Measurements from ENCODE around the gene KLF16. TPM values are rescaled to one million over a fixed set of nuclear protein-coding genes. Genes with fewer than 3 reads are reported as not detected.

Gene KLF16
- total and polyA plus RNA-seq, 10 of the 15 experiments (the other 5 are each of a cell fraction or from before 2014, with no cell fraction given): 0.03 to 41.2 (median 2.6) TPM

DNA sequence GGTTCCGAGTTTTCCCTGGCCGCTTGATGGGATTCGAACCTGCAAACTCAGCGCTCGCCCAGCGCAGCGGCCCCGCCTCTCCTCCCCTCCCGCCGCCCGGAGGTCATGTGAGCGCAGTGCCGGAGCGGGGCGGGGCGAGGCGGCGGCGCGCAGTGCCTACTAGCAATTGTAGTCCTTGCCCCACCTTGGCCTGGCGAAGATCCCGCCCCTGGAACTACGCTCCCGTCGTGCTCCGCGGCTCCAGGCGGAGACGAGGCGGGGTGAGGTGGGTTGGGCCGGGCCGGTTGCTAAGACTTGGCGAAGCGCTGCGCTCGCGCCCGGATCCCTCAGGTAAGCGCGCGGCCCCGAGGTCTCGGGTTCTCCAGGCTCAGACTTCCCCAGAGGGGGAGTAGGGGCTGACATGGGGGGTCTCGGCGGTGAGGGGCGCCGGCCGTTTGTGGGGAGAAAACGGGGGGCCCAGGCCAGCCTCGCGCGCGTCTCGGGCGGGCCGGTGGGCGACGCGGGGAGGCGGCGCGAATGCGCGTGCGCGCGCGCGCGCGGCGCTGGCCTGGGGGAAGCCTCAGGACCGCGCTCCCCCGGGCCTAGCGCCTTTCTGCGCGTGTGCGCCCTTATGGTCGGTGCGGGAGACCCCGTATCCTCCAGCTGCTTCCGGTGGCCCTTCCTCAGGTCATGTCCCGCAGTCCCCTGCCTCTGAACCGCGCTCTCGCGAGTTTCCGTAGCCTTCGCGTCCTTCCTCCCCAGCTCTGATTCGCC lies 41.9 kb upstream of the KLF16 start, which contains the start of the genes ADAT3 and SCAMP4 (continued):
- no peak for TF ChIP-seq NFIC (IDR thresholded peaks at IDR 0.05; ENCODE audit: low read depth, low read length)
- TF ChIP-seq KDM1A (IDR thresholded peaks at IDR 0.05; ENCODE audit: borderline replicate concordance): no peak
- TF ChIP-seq NFYB (IDR thresholded peaks at IDR 0.05; ENCODE audit: insufficient read depth, low read depth, low read length): no peak
- TF ChIP-seq MEF2A (IDR thresholded peaks at IDR 0.05; ENCODE audit: insufficient read depth, low read depth, low read length): 0 out of 2 replicates have a peak, but pooled peaks have one; percentile 40
- TF ChIP-seq BHLHE40 (IDR thresholded peaks at IDR 0.05; ENCODE audit: borderline replicate concordance in 1 of 2, low read depth in 2 of 2, low read length in 1 of 2): peak; percentile 83 to 94
- peak; percentile 99 for TF ChIP-seq NR2F1 (conservative IDR thresholded peaks at IDR 0.05)
- TF ChIP-seq SMAD5 (IDR thresholded peaks at IDR 0.05; ENCODE audit: low read depth): no peak
- TF ChIP-seq PAX8 (IDR thresholded peaks at IDR 0.05): no peak
- TF ChIP-seq SUPT20H (IDR thresholded peaks at IDR 0.05; ENCODE audit: borderline replicate concordance, control insufficient read depth, low read depth, low read length): no peak
- TF ChIP-seq, protein P1, sequence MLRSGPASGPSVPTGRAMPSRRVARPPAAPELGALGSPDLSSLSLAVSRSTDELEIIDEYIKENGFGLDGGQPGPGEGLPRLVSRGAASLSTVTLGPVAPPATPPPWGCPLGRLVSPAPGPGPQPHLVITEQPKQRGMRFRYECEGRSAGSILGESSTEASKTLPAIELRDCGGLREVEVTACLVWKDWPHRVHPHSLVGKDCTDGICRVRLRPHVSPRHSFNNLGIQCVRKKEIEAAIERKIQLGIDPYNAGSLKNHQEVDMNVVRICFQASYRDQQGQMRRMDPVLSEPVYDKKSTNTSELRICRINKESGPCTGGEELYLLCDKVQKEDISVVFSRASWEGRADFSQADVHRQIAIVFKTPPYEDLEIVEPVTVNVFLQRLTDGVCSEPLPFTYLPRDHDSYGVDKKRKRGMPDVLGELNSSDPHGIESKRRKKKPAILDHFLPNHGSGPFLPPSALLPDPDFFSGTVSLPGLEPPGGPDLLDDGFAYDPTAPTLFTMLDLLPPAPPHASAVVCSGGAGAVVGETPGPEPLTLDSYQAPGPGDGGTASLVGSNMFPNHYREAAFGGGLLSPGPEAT (IDR thresholded peaks at IDR 0.05; ENCODE audit: low read depth): no peak
- TF ChIP-seq, protein P2, sequence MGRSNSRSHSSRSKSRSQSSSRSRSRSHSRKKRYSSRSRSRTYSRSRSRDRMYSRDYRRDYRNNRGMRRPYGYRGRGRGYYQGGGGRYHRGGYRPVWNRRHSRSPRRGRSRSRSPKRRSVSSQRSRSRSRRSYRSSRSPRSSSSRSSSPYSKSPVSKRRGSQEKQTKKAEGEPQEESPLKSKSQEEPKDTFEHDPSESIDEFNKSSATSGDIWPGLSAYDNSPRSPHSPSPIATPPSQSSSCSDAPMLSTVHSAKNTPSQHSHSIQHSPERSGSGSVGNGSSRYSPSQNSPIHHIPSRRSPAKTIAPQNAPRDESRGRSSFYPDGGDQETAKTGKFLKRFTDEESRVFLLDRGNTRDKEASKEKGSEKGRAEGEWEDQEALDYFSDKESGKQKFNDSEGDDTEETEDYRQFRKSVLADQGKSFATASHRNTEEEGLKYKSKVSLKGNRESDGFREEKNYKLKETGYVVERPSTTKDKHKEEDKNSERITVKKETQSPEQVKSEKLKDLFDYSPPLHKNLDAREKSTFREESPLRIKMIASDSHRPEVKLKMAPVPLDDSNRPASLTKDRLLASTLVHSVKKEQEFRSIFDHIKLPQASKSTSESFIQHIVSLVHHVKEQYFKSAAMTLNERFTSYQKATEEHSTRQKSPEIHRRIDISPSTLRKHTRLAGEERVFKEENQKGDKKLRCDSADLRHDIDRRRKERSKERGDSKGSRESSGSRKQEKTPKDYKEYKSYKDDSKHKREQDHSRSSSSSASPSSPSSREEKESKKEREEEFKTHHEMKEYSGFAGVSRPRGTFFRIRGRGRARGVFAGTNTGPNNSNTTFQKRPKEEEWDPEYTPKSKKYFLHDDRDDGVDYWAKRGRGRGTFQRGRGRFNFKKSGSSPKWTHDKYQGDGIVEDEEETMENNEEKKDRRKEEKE (IDR thresholded peaks at IDR 0.05): no peak
- TF ChIP-seq, protein P3, sequence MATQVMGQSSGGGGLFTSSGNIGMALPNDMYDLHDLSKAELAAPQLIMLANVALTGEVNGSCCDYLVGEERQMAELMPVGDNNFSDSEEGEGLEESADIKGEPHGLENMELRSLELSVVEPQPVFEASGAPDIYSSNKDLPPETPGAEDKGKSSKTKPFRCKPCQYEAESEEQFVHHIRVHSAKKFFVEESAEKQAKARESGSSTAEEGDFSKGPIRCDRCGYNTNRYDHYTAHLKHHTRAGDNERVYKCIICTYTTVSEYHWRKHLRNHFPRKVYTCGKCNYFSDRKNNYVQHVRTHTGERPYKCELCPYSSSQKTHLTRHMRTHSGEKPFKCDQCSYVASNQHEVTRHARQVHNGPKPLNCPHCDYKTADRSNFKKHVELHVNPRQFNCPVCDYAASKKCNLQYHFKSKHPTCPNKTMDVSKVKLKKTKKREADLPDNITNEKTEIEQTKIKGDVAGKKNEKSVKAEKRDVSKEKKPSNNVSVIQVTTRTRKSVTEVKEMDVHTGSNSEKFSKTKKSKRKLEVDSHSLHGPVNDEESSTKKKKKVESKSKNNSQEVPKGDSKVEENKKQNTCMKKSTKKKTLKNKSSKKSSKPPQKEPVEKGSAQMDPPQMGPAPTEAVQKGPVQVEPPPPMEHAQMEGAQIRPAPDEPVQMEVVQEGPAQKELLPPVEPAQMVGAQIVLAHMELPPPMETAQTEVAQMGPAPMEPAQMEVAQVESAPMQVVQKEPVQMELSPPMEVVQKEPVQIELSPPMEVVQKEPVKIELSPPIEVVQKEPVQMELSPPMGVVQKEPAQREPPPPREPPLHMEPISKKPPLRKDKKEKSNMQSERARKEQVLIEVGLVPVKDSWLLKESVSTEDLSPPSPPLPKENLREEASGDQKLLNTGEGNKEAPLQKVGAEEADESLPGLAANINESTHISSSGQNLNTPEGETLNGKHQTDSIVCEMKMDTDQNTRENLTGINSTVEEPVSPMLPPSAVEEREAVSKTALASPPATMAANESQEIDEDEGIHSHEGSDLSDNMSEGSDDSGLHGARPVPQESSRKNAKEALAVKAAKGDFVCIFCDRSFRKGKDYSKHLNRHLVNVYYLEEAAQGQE (IDR thresholded peaks at IDR 0.05; ENCODE audit: low read depth, low read length): no peak
- TF ChIP-seq, protein P4, sequence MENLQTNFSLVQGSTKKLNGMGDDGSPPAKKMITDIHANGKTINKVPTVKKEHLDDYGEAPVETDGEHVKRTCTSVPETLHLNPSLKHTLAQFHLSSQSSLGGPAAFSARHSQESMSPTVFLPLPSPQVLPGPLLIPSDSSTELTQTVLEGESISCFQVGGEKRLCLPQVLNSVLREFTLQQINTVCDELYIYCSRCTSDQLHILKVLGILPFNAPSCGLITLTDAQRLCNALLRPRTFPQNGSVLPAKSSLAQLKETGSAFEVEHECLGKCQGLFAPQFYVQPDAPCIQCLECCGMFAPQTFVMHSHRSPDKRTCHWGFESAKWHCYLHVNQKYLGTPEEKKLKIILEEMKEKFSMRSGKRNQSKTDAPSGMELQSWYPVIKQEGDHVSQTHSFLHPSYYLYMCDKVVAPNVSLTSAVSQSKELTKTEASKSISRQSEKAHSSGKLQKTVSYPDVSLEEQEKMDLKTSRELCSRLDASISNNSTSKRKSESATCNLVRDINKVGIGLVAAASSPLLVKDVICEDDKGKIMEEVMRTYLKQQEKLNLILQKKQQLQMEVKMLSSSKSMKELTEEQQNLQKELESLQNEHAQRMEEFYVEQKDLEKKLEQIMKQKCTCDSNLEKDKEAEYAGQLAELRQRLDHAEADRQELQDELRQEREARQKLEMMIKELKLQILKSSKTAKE (IDR thresholded peaks at IDR 0.05; ENCODE audit: low read depth, poor library complexity, severe bottlenecking): no peak
- TF ChIP-seq FOS (IDR thresholded peaks at IDR 0.05; ENCODE audit: borderline replicate concordance, extremely low read depth, insufficient read length): no peak
- TF ChIP-seq WRNIP1 (IDR thresholded peaks at IDR 0.05; ENCODE audit: borderline replicate concordance, low read depth, low read length): no peak
